KOPT-K1 (cell line): ENCODE data around the gene KDM1A.
"Not testable (repeated sequence)": the region's sequence is repeated elsewhere in the genome, so short reads cannot be mapped to it uniquely, and the experiment has no call there.

ENCODE experiments used
- H3K27ac ChIP-seq: fragments of 200-600 bp; sonication (generic); 2 replicates; pipeline ENCODE4 v1.5.1; 2016; ENCODE audit warnings: antibody characterized with exemption, mild to moderate bottlenecking, low read depth, low read length; ENCODE audit not compliant: poor library complexity, severe bottlenecking
- H3K36me3 ChIP-seq: fragments of 200-600 bp; sonication (generic); 2 replicates; pipeline ENCODE4 v1.5.1; 2017; ENCODE audit warnings: antibody characterized with exemption, mild to moderate bottlenecking, low read length, moderate library complexity; ENCODE audit not compliant: insufficient read depth
- H3K9me3 ChIP-seq: fragments of 200-600 bp; sonication (generic); 2 replicates; pipeline ENCODE4 v1.5.1; 2017; ENCODE audit warnings: antibody characterized with exemption, low read length, mild to moderate bottlenecking; ENCODE audit not compliant: insufficient read depth, poor library complexity, severe bottlenecking

KDM1A gene

DNA sequence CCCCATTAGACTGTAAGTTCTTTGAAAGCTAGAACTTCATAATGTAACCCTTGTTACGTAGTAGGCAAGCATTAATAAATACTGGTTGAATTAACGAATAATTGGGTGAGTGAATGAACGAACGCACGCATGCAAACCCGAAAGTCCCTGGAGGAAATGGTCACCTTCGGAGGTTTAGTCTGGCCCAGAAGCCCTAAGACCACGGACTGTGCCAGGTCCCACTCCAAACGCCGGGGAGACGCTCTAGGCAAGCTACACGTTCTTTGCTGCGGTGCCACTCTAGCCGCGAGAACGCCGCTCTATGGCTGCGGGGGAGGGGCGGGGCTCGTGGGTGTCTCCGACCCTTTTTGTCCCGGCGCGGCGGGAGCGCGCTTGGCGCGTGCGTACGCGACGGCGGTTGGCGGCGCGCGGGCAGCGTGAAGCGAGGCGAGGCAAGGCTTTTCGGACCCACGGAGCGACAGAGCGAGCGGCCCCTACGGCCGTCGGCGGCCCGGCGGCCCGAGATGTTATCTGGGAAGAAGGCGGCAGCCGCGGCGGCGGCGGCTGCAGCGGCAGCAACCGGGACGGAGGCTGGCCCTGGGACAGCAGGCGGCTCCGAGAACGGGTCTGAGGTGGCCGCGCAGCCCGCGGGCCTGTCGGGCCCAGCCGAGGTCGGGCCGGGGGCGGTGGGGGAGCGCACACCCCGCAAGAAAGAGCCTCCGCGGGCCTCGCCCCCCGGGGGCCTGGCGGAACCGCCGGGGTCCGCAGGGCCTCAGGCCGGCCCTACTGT lies at the start of gene KDM1A:
Gene KDM1A, plus strand, starts transcription at position 375 of the 769 bp plus-strand sequence. Its CDS starts 129 bp downstream, at position 504.
- H3K27ac ChIP-seq: peak within 1 kb of the TSS; percentile 92
- peaks cover 24% of the 10 kb centered on the region; the same call in 1 of the 2 replicates for H3K36me3 ChIP-seq
- H3K9me3 ChIP-seq: peaks cover 24% of the 10 kb centered on the region

DNA sequence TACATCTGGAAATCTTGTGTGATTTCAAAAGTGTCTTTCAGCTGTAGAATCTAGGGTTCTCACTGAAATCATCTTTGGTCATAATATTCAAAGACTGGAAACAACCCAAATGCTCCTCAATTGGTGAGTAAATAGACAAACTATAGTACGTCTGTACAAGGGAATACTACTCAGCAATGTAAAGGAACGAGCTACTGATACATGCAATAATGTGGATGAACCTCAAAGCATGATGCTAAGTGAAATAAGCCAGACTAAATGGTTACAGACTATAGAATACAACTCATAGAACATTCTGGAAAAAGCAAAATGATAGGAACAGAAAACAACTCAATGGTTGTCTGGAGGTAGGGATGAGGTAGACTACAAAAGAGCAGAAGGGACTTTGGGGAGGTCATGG lies 49.2 kb upstream of the KDM1A start:
- Histone ChIP-seq H3K9me3 (peaks cover 9% of the 10 kb centered on the region), H3K27ac (no peak overlapping the region), H3K36me3 (no peaks in the 10 kb centered on the region)

DNA sequence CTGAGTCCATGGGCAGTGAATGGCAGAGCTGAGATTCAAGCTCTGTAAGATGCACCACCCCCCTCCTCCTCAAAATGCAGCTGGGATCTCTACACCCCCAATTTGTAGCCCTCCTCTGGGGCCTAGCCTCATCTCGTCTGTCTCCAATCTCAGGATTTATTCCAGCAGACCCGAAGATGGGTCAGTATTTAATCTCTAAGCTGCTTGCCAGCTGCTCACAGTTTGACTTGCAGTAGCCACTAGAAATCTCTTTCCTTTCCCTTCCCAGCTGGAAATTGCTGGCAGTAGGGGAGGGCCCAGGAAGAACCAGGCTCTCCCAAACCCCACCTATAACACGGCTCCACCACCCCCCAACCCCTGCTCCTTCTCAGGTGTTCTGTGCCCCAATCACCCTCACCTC lies 48.1 kb upstream of the KDM1A start:
- Histone ChIP-seq H3K9me3 (peaks cover 5% of the 10 kb centered on the region), H3K27ac (no peak overlapping the region), H3K36me3 (no peaks in the 10 kb centered on the region)

DNA sequence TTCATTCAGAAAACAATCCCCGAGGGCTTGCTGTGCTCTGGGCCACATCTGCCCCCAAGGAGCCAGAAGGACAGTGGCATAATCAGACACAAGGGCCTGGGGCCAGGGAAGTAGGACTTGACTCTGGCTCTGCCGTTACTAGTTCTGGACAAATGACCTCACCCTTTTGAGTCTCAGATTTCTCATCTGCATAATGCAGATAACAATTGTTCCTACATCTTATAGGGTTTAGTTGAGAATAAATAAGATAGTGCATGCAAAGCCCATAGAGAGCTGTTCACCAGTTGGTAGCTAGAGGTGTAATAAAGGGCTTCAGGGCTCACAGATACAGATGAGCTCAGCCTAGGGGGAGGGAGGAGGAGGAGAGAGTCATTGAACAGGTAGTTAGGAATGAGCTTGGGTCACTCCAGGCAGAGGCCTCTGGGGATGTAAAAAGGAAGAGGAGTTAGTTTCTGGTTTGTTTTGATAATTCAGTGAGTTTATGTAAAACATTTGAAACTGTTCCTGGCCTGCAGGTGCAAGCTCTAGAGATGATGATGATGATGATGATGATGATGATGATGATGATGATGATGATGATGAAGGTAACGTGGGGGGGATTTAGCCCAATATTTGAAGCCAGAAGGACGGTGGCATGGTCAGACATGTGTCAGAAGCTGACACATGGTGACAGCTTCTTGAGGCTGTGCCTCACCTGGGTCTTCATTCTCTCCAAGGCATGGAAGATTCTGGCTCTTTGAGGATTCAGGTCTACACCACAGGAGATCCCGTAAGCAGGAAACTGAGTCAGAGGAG lies 47.5 kb upstream of the KDM1A start:
- H3K9me3 ChIP-seq: no peaks in the 10 kb centered on the region
- no peak overlapping the region for H3K27ac ChIP-seq
- H3K36me3 ChIP-seq: no peaks in the 10 kb centered on the region

DNA sequence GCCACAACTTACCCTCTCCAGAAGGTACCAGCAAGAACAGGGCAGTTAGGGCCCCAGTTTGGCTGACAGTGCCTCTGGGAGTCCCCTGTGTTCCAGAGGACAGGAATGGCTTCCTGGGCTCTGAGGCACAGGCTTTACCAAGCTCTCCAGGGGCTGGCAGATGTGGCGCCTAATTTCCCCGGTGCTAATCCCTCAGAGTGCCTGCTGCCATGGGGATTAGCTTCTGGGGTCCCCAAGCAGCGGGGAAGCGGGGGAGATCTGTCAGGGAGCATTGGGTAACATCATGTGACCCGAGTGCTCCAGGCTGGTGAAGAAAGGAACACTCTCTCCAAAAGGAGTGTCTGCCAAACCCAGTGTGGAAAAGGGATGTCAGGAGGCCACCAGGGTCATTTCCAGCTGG lies 46.5 kb upstream of the KDM1A start, which contains the start of gene LACTBL1:
Gene LACTBL1, minus strand, starts transcription at position 107 of the 400 bp plus-strand sequence. CDS start 550 bp downstream, outside the sequence.
- Histone ChIP-seq H3K27ac (no peak within 1 kb of the TSS), H3K36me3 (no peaks in the 10 kb centered on the region), H3K9me3 (no peaks in the 10 kb centered on the region)

DNA sequence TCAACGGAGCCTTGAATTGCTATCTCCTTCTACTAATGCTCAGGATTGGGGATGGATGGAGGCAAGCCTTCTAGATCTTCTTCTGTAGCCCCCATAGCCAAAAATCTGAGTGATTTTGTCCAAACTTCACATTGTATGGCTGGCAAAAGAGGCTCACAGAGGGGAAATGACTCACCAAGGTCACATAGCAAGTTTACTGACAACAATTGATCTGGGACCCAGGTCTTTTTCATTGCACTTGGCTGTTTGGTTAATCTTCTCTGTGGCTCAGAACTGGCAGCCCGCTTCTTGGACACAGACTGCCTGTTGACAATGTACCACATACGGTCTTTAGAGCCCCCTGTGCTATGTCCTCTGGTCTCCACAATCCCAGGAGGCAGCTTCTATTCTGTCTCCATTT lies 43.6 kb upstream of the KDM1A start:
- Histone ChIP-seq H3K36me3 (no peaks in the 10 kb centered on the region), H3K27ac (no peak overlapping the region), H3K9me3 (no peaks in the 10 kb centered on the region)

DNA sequence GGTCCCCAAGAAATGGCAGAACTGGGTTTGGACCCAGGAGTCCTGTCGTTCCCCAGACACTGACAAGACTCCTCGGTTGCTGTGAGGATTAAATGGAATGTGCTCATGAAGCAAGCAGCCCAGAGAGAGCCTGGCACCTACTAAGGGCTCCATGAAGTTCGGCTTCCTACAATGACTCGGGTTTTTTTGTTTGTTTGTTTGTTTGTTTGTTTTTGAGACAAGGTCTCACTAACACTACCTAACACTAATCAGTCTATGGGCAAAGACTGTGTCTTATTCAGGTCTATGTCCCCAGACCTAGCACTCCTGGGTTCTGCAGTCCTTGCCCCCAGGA lies 43.2 kb upstream of the KDM1A start:
- H3K9me3 ChIP-seq: no peaks in the 10 kb centered on the region
- no peak overlapping the region for H3K27ac ChIP-seq
- H3K36me3 ChIP-seq: no peaks in the 10 kb centered on the region

DNA sequence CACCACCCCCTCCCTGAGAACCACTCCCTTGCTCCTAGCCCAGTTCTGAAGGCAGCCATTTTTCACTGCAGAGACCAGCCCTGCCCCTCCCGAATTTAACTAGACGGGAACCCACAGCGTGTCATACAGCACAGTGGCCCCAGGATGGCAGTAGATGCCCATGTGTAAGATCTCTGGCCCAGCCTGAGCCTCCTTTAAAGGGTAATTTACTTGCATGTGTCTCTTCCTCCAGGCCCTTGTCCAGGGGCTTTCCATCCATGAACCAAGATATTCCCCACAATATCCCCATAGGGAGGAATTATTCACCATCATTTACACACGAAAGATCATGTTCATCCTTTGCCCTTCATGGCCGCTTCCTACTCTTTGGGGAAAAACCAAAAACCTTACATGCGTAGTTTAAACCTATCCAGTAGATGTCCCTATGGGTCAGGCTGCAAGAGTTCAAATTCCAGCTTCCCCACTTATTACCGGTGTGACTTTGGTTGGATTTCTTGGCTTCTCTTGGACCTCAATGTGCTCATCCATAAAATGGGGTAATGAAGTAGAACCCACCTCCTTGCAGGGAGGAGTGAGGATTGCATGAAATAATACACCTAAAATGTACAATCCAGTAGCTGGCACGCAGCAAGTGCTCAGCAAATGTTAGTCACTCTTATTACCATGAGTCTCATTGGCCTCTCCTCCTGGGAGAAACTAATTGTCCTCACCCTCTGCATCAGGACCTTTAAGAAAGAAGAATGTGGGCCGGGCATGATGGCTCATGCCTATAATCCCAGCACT lies 42.6 kb upstream of the KDM1A start:
- Histone ChIP-seq H3K27ac (no peak overlapping the region), H3K9me3 (no peaks in the 10 kb centered on the region)

DNA sequence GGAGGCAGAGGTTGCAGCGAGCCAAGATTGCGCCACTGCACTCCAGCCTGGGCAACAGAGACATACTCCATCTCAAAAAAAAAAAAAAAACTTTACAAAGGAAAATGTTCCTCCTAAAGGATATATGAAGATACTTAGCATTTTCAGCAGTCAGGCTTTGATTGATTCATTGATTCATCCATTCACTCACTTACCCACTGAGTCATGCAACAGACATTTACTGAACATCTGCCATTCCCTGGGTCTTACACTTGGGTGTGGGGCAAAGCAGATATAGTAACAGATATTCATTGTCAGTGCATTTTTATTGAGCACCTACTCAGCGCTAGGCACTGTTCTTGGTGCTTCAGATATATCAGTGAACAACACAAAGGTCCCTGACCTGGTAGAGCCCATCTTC lies 41.0 kb upstream of the KDM1A start:
- no peaks in the 10 kb centered on the region for H3K36me3 ChIP-seq
- H3K9me3 ChIP-seq: no peaks in the 10 kb centered on the region
- H3K27ac ChIP-seq: no peak overlapping the region

More for the DNA sequence above, 42.6 kb upstream of the KDM1A start:
- no peaks in the 10 kb centered on the region for H3K36me3 ChIP-seq

DNA sequence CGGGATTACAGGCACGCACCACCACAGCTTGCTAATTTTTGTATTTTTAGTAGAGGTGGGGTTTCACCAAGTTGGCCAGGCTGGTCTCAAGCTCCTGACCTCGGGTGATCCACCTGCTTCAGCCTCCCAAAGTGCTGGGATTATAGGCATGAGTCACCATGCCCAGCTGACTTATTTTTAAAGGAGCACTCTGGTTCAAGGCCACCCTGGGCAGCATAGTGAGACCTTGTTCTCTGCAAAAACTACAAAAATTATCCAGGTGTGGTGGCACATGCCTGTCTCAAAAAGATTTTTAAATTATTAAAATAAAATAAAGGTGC lies 38.8 kb upstream of the KDM1A start:
- not testable (repeated sequence) for H3K9me3 ChIP-seq, H3K36me3 ChIP-seq, H3K27ac ChIP-seq

DNA sequence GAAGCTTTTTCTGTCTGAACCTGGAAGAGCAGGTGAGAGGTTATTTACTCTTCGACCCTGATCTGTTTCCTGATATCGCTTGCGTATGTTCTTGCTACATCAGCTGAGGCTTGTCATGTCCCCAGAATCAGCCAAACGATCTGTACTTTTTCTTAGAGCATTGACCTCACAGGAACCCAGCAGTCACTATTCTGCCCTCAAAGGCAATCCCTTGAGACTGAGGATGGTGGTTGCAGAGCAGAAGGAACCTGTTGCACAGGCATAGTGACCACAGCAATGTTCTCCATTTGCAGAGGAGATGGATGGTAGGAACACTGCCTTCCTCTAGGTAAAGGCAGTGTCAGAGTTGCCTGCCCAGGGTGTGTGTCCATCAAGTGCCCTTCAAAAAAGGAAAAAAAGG lies 35.3 kb upstream of the KDM1A start:
- Histone ChIP-seq H3K36me3 (no peaks in the 10 kb centered on the region), H3K9me3 (no peaks in the 10 kb centered on the region), H3K27ac (no peak overlapping the region)

DNA sequence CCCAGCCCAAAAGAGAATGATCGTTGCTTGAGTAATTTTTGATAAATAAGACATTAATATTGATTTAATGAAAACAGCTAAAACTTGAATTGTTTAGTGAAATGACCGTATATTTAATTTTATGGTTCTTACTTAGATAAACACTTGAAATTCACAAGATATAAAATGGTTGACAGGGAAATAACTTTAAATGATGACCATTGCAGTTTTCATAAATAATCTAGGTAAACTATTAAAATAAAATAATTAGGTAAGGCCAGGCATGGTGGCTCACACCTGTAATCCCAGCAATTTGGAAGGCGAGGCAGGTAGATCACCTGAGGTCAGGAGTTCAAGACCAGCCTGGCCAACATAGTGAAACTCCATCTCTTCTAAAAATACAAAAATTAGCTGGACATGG lies 26.9 kb upstream of the KDM1A start:
- H3K9me3 ChIP-seq: peaks cover 38% of the 10 kb centered on the region
- H3K36me3 ChIP-seq, H3K27ac ChIP-seq: not testable (repeated sequence)

DNA sequence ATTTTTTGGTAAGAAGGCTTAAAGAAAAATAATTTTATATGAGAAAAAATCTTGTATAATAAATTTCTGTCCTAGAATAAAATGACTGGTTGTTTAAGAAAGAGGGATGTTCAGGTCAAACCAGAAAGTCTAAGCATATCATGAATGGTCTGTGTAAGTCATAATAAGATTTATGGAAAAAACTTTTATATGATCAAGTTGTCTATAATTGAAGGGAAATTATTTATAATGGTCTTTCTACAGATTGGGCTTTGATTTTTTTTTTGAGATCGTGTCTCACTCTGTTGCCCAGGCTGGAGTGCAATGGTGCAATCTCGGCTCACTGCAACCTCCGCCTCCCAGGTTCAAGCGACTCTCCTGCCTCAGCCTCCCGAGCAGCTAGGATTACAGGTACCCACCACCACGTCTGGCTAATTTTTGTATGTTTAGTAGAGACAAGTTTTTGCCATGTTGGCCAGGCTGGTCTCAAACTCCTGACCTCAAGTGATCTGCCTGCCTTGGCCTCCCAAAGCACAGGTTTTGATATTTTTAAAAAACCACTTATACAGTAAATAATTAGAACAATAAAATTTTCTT lies 26.0 kb upstream of the KDM1A start:
- H3K27ac ChIP-seq, H3K36me3 ChIP-seq: not testable (repeated sequence)
- peaks cover 38% of the 10 kb centered on the region for H3K9me3 ChIP-seq

DNA sequence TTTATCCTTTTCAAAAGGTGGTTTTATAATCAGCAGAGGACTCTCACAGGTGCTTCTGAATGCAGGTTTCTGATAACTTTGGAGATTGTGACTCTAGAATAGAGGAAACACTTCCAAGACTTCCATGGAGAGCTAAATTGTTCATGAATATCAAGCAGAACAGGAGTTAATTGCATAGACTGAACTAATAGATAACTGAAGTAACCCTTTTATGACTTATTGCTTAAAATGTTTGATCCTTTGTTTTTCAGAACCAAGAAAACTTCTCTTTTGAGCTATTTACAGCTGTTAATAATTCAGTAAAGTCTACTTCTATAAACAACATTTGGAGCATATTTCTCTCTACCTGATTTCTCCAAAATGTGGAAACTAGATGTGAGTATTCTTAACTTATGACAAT lies 23.5 kb upstream of the KDM1A start:
- peaks cover 38% of the 10 kb centered on the region for H3K9me3 ChIP-seq
- no peaks in the 10 kb centered on the region for H3K36me3 ChIP-seq
- no peak overlapping the region for H3K27ac ChIP-seq

DNA sequence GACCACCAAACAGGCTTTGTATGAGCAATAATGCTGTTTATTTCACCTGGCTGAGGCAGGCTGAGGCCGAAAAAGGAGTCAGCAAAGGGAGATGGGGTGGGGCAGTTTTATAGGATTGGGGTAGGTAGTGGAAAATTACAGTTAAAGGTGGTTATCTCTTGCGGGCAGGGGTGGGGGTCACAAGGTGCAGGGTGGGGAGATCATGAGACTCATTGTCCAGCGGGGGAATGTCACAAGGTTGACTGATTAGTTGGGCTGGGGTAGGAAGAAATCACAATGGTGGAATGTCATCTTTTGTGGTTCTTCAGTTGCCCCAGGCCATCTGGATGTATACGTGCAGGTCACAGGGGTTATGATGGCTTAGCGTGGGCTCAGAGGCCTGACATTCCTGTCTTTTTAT lies 21.7 kb upstream of the KDM1A start:
- not testable (repeated sequence) for H3K36me3 ChIP-seq, H3K27ac ChIP-seq
- H3K9me3 ChIP-seq: peaks cover 37% of the 10 kb centered on the region
